Mesenteric fat pad (tissue), 1 donor: ENCODE measurements around the gene CNKSR2. TPM values are rescaled to one million over a fixed set of nuclear protein-coding genes. Genes with fewer than 3 reads are reported as not detected.

Source experiments
- DNase-seq: peaks from one replicate; pipeline ENCODE4 v3.0.0-alpha.2; 2020; ENCODE audit warnings: low spot score
- total RNA-seq: library from RNA; stranded (reverse); fragmentation: NEBNext Ultra II Directional; extraction: Animal tissue kit (Norgen Biotek cat#: 25700); gene quantifications from one replicate; pipeline ENCODE4 v1.2.1, GENCODE V29; 2021
- donor health status: DM: yes; HTN: yes; CAD: no.

Gene CNKSR2
- total RNA-seq, 1 donor from 2014 or later: 0.80 TPM

DNA sequence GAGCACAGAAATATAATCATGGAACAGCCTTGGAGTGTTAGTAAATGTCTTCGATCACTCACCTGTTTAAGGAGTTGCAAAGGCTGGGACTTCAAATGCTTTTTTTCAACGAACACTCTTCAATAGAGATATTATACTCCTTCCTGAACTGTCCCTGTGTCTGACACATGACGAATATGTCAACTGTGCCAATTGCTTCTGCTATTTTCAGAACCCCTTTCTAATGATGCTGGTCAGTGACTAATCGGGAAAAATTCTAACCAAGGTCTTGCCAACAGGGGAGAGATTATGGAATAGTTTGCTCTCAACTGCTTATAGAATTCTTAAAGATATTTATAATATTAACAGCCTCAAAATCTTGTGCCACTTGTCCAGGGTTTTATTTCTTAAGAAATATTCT, 292.5 kb downstream of the CNKSR2 start:
- DNase-seq: no peak

- DNase-seq: no peak
Observed at GRCh38 chrX:21674430-21675186, 300.4 kb downstream of the CNKSR2 start.

- DNase-seq: no peak
Observed at GRCh38 chrX:21675931-21676330, 301.7 kb downstream of the CNKSR2 start.

- no peak for DNase-seq
Observed at GRCh38 chrX:21678048-21678612, 303.9 kb downstream of the CNKSR2 start.

GRCh38 chrX:21683941-21684340, 309.7 kb downstream of the CNKSR2 start:
- DNase-seq: no peak

DNA sequence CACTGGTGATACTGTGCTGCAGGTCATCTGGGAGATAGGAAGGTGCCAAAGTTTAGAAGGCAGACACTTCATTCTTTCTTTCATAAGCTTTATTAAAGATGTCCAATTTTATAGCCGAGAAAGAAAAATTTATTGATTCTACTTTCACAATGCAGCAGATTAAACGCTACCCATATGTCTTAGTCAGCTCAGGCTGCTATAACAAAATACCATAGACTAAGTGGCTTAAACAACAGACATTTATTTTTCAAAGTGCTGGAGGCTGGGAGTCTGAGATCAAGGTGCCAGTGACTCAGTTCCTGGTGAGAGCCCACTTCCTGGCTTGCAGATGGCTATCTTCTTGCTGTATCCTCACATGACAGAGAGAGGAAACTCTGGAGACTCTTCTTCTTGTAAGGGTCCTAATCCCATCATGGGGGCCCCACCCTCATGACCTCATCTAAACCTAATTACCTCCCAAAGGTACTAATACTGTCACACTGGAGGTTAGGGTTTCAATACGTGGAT, 317.3 kb downstream of the CNKSR2 start:
- no peak for DNase-seq

DNA sequence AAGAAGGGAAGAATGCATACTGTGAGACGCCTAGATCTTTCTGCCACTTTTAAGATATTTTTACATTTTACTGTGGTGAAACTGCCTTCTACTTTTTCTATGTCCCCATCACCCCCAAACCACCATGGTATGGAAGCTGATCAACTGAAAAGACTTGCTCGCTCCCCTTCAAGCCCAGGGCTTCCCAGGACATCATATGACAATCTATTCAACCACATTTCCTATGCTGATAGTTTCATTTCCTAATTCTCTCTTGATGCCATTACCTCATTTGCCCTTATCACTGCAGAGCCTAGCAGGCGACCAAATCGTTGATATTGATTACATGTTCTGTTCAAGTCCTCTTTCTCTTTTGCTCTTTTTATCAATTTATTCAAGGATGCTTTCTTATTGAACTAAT, 324.1 kb downstream of the CNKSR2 start:
- no peak for DNase-seq

- DNase-seq: no peak
Observed at GRCh38 chrX:21699136-21699535, 324.9 kb downstream of the CNKSR2 start.

GRCh38 chrX:21700275-21700674, 326.1 kb downstream of the CNKSR2 start:
- no peak for DNase-seq

DNA sequence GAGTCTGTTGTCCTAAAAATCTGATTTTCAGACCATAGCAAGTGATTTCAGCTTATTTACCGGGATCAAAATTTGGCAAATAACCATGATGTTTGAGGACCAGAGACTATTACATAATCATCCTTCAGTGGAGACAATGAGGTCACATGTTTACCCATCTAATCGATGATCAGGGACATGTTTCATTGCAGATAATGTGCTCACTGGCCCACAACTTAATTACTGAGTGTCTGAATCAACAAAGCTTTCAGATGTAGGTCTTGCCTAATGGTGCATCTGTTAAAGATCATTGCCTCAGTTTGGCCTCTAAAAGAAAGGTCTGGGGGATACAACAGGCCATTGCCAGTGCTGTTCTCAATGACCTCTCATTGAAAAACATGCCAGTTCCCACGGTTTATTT, 326.7 kb downstream of the CNKSR2 start:
- no peak for DNase-seq

DNA sequence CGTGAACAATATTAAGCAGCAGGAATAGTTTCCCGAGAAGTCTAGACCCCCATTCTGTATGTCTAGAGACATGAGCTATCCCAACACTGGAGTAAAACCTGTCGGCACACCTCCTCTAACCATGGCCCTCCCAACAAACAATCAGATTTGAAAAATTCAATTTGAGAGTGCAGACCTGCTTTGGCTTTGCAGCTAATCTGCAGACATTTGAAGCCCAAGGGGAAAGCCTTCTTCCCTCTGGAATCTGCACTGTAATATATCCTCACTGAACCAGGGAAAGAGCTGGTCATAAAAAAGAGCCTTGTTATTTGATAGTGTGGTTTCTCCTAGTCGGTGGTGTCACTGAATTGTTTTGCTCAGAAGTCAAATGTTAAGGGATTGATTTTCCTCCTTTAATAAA, 328.5 kb downstream of the CNKSR2 start:
- DNase-seq: no peak
